GM20431 (cell line): ENCODE measurements around the gene PPP1R1C.

ENCODE experiments used
- in situ Hi-C: fragments of 300-500 bp; cut with MseI, MboI; formaldehyde crosslinking; loops from one replicate; pipeline ENCODE4 v1.15.0; 2020; ENCODE audit warnings: low sequenced_read_pairs; ENCODE audit not compliant: unreplicated experiment

Gene PPP1R1C

DNA sequence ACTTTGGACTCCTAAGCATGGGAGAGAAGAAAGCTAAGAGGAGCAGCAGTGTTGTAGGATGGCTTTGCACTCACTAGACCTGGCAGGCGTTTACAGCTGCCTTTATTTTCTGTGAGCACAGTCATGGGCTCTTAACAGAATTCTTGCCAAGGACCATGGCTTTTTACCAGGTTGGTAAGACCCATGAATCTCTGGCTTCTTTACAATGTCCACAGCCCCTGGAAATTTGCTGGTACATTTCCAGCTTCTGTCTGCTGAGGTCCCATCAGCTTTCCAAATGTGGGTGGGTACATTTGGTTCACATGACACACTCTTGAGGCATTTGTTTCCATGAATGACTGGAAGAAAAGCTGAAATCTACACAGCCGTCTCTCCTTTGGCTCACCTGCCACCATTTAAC lies 162.7 kb downstream of the PPP1R1C start:
- in situ Hi-C loops: no loop called here

GRCh38 chr2:182163878-182164277 lies 178.2 kb downstream of the PPP1R1C start:
- in situ Hi-C loops: no loop called here

DNA sequence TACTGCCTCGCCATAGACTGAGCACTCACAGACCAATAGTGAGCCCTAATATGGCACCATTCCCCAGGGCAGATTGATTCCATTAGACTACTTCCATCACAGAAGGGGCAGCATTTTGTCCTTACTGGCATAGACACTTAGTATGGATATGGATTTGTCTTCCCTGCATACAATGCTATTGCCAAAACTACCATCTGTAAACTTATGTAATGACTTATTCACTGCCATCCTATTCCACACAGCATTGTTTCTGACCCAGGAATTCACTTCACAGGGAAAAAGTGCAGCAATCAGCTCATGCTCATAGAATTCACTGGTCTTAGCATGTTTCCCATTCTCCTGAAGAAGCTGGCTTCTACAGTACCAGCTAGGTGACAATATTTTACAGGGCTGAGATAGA lies 179.0 kb downstream of the PPP1R1C start:
- in situ Hi-C loops: no loop called here

- in situ Hi-C loops: no loop called here
These were observed 179.5 kb downstream of the PPP1R1C start for GRCh38 chr2:182165202-182165601.

DNA sequence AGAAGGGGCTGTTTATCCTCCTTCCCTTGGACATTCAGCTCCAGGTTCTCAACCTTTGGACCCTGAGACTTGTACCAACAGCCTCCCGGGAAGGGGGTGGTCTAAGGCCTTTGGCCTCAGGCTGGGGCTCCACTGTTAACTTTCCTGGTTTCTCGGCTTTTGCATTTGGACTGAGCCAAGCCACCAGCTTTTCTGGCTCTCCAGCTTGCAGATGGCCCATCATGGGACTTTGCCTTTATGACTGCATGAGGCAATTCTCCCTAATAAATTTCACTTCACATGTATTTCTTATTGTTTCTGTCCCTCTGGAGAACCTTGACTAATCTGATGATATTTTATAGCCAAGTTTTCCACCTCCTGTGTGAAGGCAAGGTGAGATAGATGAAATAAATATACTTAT lies 180.8 kb downstream of the PPP1R1C start:
- in situ Hi-C loops: no loop called here

- in situ Hi-C loops: no loop called here
These were observed 181.2 kb downstream of the PPP1R1C start for GRCh38 chr2:182166841-182167240.
